ENCODE results near the gene CCNB2.

Gene CCNB2

DNA sequence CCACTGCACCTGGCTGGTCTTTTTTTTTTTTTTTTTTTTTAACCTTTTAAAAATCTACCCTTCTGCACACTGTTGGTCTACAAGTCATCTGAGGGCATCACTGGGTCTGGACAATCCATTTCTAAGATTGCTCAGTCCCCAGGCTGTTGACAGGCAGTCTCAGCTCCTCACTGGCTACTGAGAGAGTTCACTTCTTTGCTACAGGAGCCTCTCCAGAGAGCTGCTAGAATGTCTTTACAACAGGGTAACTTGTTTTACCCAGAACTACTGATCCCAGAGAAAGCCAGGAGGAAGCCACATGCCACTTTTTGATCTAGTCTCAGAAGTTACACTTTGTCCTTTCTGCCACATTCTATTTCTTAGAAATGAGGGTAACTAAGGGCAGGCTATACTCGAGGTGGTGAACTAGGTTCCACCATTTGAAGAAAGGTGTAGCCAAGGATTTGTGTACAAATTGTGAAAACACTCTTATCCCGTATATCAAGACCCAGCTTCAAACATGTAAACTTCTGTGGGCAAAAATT is 5.7 kb upstream of the CCNB2 start:
- H3K27ac ChIP-seq: no peak overlapping the region
- peaks cover 51 to 70% (median 61%) of the 10 kb centered on the region in 11 experiments for H3K36me3 ChIP-seq
- no peaks in the 10 kb centered on the region for H3K9me3 ChIP-seq (replicated peaks in 1 of 11)
- H3K27me3 ChIP-seq: no peaks in the 10 kb centered on the region
- no peak overlapping the region for H3K9ac ChIP-seq
- peaks cover 1 to 4% (median 2%) of the 10 kb centered on the region in 10 experiments; a peak in 8 of 20 replicates for H3K4me1 ChIP-seq
- TF ChIP-seq Cebpa-rat (IDR thresholded peaks at IDR 0.05): no peak
- peaks cover 0 to 9% (median 0%) of the 10 kb centered on the region in 11 experiments; a peak in 2 of 22 replicates for H4K20me1 ChIP-seq
- no peak overlapping the region for H3K4me2 ChIP-seq
- no peak overlapping the region for H3K4me3 ChIP-seq

DNA sequence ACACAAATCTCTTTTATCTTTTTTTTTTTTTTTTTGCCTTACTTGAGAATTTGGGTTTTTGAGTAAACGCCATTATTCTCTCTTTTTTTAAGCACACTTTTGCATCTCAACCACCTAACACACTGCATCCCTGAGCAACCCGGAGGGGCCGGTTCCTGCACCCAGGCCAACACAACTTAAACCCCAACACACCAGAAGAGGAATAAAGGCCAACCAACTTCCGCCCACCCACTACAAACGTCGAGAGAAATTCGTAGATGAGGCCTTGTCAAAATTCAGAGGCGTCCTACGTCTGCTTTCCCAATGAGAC is 389 bp upstream of the CCNB2 start:
- no peaks in the 10 kb centered on the region for H3K27me3 ChIP-seq
- peak overlapping the region; percentile 67 to 98 (median 90); a peak in 21 of 22 replicates for H3K27ac ChIP-seq
- H3K4me3 ChIP-seq: peak overlapping the region; percentile 70 to 91 (median 82)
- H3K9ac ChIP-seq: peak overlapping the region; percentile 78 to 97 (median 93); a peak in 21 of 22 replicates
- TF ChIP-seq Cebpa-rat (IDR thresholded peaks at IDR 0.05): no peak
- H3K9me3 ChIP-seq (replicated peaks in 1 of 11): no peaks in the 10 kb centered on the region
- H3K4me1 ChIP-seq: peaks cover 13 to 23% (median 18%) of the 10 kb centered on the region in 10 experiments; a peak in 19 of 20 replicates
- H4K20me1 ChIP-seq: no peaks in the 10 kb centered on the region
- H3K4me2 ChIP-seq: peak overlapping the region; percentile 82 to 92 (median 86)
- peaks cover 18 to 40% (median 36%) of the 10 kb centered on the region in 11 experiments for H3K36me3 ChIP-seq

DNA sequence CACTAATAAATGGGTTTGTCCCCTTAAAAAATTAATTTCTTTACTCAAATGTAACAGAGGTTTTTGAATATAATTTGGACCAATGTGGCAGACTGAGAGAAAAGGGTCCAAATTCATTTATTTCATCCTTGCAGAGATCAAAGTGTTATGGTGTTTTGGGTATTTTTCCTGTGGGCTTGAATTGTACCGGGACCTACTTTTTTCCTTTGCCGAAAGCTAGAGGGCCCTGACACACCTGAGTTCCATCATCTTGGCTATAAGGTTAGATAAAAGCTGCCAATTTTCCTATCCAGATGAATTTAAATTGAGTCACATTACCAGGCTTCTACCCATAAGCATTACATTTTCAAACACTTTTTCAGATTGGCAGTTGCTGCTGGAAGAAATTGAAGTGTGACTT is 908 bp downstream of the CCNB2 start:
- no peak for TF ChIP-seq Cebpa-rat (IDR thresholded peaks at IDR 0.05)
- peak overlapping the region; percentile 73 to 97 (median 93); a peak in 21 of 22 replicates for H3K9ac ChIP-seq
- peaks cover 10 to 43% (median 39%) of the 10 kb centered on the region in 11 experiments; a peak in 21 of 22 replicates for H3K36me3 ChIP-seq
- H3K27me3 ChIP-seq: no peaks in the 10 kb centered on the region
- peak overlapping the region in 10 of 11 experiments; percentile 76 to 98 (median 91); a peak in 17 of 22 replicates for H3K27ac ChIP-seq
- peak overlapping the region; percentile 70 to 91 (median 82) for H3K4me3 ChIP-seq
- H3K4me2 ChIP-seq: peak overlapping the region; percentile 82 to 92 (median 86)
- H4K20me1 ChIP-seq: peaks cover 0 to 7% (median 0%) of the 10 kb centered on the region in 11 experiments; a peak in 3 of 22 replicates
- H3K9me3 ChIP-seq (replicated peaks in 1 of 11): no peaks in the 10 kb centered on the region
- H3K4me1 ChIP-seq: peaks cover 13 to 23% (median 18%) of the 10 kb centered on the region in 10 experiments; a peak in 19 of 20 replicates

DNA sequence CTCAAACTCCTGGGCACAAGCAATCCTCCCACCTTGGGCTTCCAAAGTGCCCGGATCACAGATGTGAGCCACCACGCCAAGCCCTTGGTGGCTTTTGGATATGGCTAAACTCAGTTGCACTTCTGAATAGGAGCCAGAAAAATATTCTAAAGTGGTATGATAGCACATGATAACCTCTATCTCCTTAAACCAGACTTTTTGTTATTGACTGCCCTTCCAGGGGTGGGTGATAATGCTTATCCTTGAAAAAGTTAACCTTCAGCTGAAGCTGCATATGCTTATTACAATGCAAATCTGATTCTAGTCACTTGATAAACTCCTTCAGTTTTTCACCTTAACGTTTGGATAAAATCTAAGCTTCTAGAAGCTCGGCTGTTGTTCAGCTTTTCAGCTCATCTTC is 6.3 kb downstream of the CCNB2 start:
- peaks cover 0 to 8% (median 4%) of the 10 kb centered on the region in 10 experiments; a peak in 16 of 20 replicates for H3K4me1 ChIP-seq
- H3K36me3 ChIP-seq: peaks cover 23 to 96% (median 92%) of the 10 kb centered on the region in 11 experiments
- H3K9me3 ChIP-seq (replicated peaks in 1 of 11): no peaks in the 10 kb centered on the region
- no peaks in the 10 kb centered on the region for H3K27me3 ChIP-seq
- TF ChIP-seq Cebpa-rat (IDR thresholded peaks at IDR 0.05): no peak
- no peak overlapping the region for H3K9ac ChIP-seq
- H3K27ac ChIP-seq: no peak overlapping the region
- no peak overlapping the region for H3K4me2 ChIP-seq
- no peak overlapping the region for H3K4me3 ChIP-seq
- H4K20me1 ChIP-seq: peaks cover 0 to 19% (median 3%) of the 10 kb centered on the region in 11 experiments; a peak in 8 of 22 replicates

DNA sequence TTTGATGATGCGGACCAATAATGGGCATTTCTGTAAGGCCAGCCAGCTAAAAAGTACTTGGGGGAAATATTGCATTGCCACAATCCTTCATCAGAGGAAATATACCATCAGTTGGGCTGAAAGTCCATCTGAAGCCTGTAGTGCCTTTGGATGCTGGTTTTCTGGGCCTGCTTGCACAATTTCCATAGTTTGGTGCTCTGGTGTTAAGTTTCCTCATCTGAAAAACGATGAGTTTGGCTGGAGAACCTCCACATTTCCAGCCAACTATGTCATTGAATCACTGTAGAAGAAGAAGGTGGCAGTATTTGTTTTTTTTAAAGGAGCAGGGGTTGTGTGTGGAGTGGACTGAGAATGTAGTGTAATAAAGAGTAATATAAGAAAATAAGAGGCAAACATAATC is 10.1 kb downstream of the CCNB2 start:
- H3K27me3 ChIP-seq: no peaks in the 10 kb centered on the region
- no peak overlapping the region for H3K4me2 ChIP-seq
- H3K36me3 ChIP-seq: peaks cover 36 to 100% (median 100%) of the 10 kb centered on the region in 11 experiments
- no peaks in the 10 kb centered on the region for H3K4me1 ChIP-seq
- no peak for TF ChIP-seq Cebpa-rat (IDR thresholded peaks at IDR 0.05)
- no peak overlapping the region for H3K27ac ChIP-seq
- H3K9ac ChIP-seq: no peak overlapping the region
- no peaks in the 10 kb centered on the region for H3K9me3 ChIP-seq (replicated peaks in 1 of 11)
- H3K4me3 ChIP-seq: no peak overlapping the region
- H4K20me1 ChIP-seq: peaks cover 0 to 19% (median 3%) of the 10 kb centered on the region in 11 experiments; a peak in 9 of 22 replicates

DNA sequence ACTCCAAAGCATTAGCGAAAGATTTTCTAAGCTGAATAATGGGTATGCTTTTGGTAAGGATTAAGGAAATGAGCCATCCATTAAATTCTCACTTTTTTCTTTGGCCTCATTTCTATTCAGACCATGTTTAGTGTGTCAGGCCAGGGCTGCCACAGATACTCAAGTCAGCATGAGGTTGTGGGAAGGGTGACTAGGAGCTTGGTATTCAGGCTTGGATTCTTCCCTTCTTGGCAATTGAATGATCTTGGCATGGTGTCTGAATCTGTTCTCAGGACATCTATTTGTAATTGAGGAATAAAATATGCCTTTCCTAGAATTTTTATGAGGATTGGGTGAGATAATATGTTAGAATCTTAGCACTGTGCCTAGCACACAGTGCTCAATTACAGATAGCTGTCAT is 11.2 kb downstream of the CCNB2 start:
- no peak for TF ChIP-seq Cebpa-rat (IDR thresholded peaks at IDR 0.05)
- H3K27me3 ChIP-seq: no peaks in the 10 kb centered on the region
- H3K9ac ChIP-seq: no peak overlapping the region
- H3K4me3 ChIP-seq: no peak overlapping the region
- H4K20me1 ChIP-seq: peaks cover 0 to 10% (median under 1%) of the 10 kb centered on the region in 11 experiments; a peak in 9 of 22 replicates
- no peak overlapping the region for H3K4me2 ChIP-seq
- H3K4me1 ChIP-seq: no peaks in the 10 kb centered on the region
- no peaks in the 10 kb centered on the region for H3K9me3 ChIP-seq (replicated peaks in 1 of 11)
- H3K27ac ChIP-seq: no peak overlapping the region
- peaks cover 32 to 100% (median 100%) of the 10 kb centered on the region in 11 experiments for H3K36me3 ChIP-seq

DNA sequence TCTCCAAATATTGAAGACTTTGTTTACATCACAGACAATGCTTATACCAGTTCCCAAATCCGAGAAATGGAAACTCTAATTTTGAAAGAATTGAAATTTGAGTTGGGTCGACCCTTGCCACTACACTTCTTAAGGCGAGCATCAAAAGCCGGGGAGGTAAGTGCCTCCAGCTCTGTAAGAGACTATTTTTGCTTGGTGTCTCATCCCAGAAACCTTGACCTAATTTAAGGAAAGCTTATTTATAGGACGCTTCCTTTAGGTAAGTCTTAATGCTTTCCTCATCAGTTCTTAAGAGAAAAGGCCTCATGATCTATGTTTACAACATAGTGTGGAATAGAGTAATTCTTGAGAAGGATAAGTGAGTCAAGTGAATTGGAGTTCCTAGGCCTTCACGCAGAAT is 11.8 kb downstream of the CCNB2 start:
- no peaks in the 10 kb centered on the region for H3K4me1 ChIP-seq
- H3K27ac ChIP-seq: no peak overlapping the region
- H3K27me3 ChIP-seq: no peaks in the 10 kb centered on the region
- no peaks in the 10 kb centered on the region for H3K9me3 ChIP-seq (replicated peaks in 1 of 11)
- peaks cover 0 to 6% (median 0%) of the 10 kb centered on the region in 11 experiments; a peak in 6 of 22 replicates for H4K20me1 ChIP-seq
- no peak overlapping the region for H3K9ac ChIP-seq
- no peak overlapping the region for H3K4me3 ChIP-seq
- TF ChIP-seq Cebpa-rat (IDR thresholded peaks at IDR 0.05): no peak
- no peak overlapping the region for H3K4me2 ChIP-seq
- peaks cover 32 to 100% (median 100%) of the 10 kb centered on the region in 11 experiments for H3K36me3 ChIP-seq

DNA sequence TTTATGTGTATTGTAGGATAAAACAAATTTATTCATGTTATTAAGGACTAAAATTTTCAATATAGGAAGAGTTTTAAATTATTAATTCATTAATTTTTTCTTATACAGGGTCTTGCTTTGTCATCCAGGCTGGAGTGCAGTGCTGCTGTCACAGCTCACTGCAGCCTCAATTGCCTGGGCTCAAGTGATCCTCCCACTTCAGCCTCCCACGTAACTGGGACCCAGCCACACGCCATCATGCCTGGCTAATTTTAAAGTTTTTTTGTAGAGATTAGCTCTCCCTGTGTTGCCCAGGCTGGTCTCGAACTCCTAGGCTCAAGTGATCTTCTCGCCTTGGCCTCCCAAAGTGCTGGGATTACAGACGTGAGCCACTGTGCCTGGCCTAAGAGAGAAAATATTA is 14.7 kb downstream of the CCNB2 start:
- TF ChIP-seq Cebpa-rat (IDR thresholded peaks at IDR 0.05): no peak
- no peaks in the 10 kb centered on the region for H3K27me3 ChIP-seq
- no peak overlapping the region for H3K4me2 ChIP-seq
- no peak overlapping the region for H3K27ac ChIP-seq
- no peak overlapping the region for H3K4me3 ChIP-seq
- peaks cover 0 to 15% (median 0%) of the 10 kb centered on the region in 11 experiments; a peak in 5 of 22 replicates for H4K20me1 ChIP-seq
- H3K4me1 ChIP-seq: no peaks in the 10 kb centered on the region
- H3K9me3 ChIP-seq (replicated peaks in 1 of 11): peaks cover 0 to 8% (median 0%) of the 10 kb centered on the region in 11 experiments; a peak in 1 of 22 replicates
- H3K9ac ChIP-seq: no peak overlapping the region
- H3K36me3 ChIP-seq: peaks cover 41 to 100% (median 99%) of the 10 kb centered on the region in 11 experiments

DNA sequence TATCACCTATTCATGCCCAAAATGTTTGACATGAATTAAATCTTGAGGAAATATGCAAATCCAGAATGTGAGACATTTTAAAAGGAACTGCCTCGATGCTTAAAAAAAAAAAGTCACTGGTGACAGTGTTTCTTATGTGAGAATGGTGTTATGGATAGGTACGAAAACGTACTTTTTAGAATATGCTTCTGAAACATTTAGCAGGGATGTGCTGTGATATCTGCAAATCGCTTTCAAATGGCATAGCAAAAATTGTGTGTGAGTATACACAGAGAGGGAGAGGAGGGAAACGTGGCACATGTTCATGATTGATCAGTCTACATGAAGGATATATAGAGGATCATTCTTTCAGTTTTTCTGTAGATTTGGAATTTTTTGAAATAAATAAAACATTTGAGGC is 16.0 kb downstream of the CCNB2 start:
- Histone ChIP-seq H3K27ac (no peak overlapping the region), H3K9ac (no peak overlapping the region), H3K4me1 (no peaks in the 10 kb centered on the region), H3K9me3 (replicated peaks in 1 of 11) (peaks cover 0 to 19% (median 10%) of the 10 kb centered on the region in 11 experiments; a peak in 19 of 22 replicates), H3K27me3 (no peaks in the 10 kb centered on the region), H3K4me2 (no peak overlapping the region), H3K4me3 (no peak overlapping the region), H4K20me1 (peaks cover 0 to 15% (median 0%) of the 10 kb centered on the region in 11 experiments; a peak in 5 of 22 replicates), H3K36me3 (peaks cover 36 to 100% (median 99%) of the 10 kb centered on the region in 11 experiments)
- TF ChIP-seq Cebpa-rat (IDR thresholded peaks at IDR 0.05): no peak

Data from BLaER1 treated with 17β-estradiol and CSF1 and Interleukin-3, amounts not matched to agents 10 nM and 100 nM (cell line).